PC-3 (cell line): ENCODE results near the gene SRRD. TPM values are rescaled to one million over a fixed set of nuclear protein-coding genes. Genes with fewer than 3 reads are reported as not detected.

Source experiments
- ATAC-seq: fragments of 200-7000 bp; cut with Tn5 transposase; 2 replicates; pipeline ENCODE4 v1.9.1; 2020; ENCODE audit warnings: mild to moderate bottlenecking, moderate library complexity
- BruUV-seq: library from RNA; stranded (reverse); fragments of 400-500 nt; replicated peaks from 2 replicates; lab custom pipeline; 2021; lab: Mats Ljungman, UMichigan
- CTCF ChIA-PET: fragments of 300-600 bp; sonication (Branson Sonifier 250); formaldehyde crosslinking; loops from one replicate; lab custom pipeline; 2022; ENCODE audit warnings: antibody characterized with exemption; lab: Charles Lee
- POLR2A ChIA-PET: fragments of 300-600 bp; sonication (Branson Sonifier 250); formaldehyde crosslinking; loops from one replicate; lab custom pipeline; 2022; ENCODE audit warnings: antibody characterized with exemption; ENCODE audit not compliant: unreplicated experiment; lab: Charles Lee
- DNase-seq: peaks from one replicate; pipeline ENCODE4 v3.0.0-alpha.2; 2015
- H2AFZ ChIP-seq: fragments of 300-600 bp; sonication (generic); 2 replicates; pipeline ENCODE4 v1.6.0; 2016; ENCODE audit warnings: antibody characterized with exemption, low read length
- H3F3A ChIP-seq: fragments of 300-600 bp; sonication (generic); one replicate; pipeline ENCODE4 v1.6.0; 2017; ENCODE audit warnings: antibody characterized with exemption, low read length, control low read depth, mild to moderate bottlenecking; ENCODE audit not compliant: unreplicated experiment
- H3K27ac ChIP-seq: fragments of 300-600 bp; sonication (generic); 2 replicates; pipeline ENCODE4 v1.5.1; 2016; ENCODE audit warnings: mild to moderate bottlenecking, low read length
- H3K27me3 ChIP-seq: fragments of 300-600 bp; sonication (generic); 2 replicates; pipeline ENCODE4 v1.6.1; 2016; ENCODE audit warnings: low read length, mixed read lengths
- H3K36me3 ChIP-seq: fragments of 300-600 bp; sonication (generic); 2 replicates; pipeline ENCODE4 v1.6.1; 2016; ENCODE audit warnings: low read depth, mixed run types, low read length, mixed read lengths
- H3K4me1 ChIP-seq: fragments of 300-600 bp; sonication (generic); 2 replicates; pipeline ENCODE4 v1.5.1; 2016; ENCODE audit warnings: low read length; ENCODE audit not compliant: insufficient read depth
- H3K4me2 ChIP-seq: fragments of 300-600 bp; sonication (generic); 2 replicates; pipeline ENCODE4 v1.6.0; 2016; ENCODE audit warnings: low read length
- H3K4me3 ChIP-seq: fragments of 300-600 bp; sonication (generic); 2 replicates; pipeline ENCODE4 v1.5.1; 2016; ENCODE audit warnings: mild to moderate bottlenecking, low read length, mixed read lengths
- H3K79me2 ChIP-seq: fragments of 300-600 bp; sonication (generic); 2 replicates; pipeline ENCODE4 v1.6.1; 2017; ENCODE audit warnings: low read length, mixed read lengths
- H3K9ac ChIP-seq: fragments of 300-600 bp; sonication (generic); 2 replicates; pipeline ENCODE4 v1.6.0; 2016; ENCODE audit warnings: mild to moderate bottlenecking, low read length
- H3K9me2 ChIP-seq: fragments of 300-600 bp; sonication (generic); replicated peaks from 2 replicates; pipeline ENCODE4 v1.6.1; 2016; ENCODE audit warnings: mixed run types, low read length, mixed read lengths
- H3K9me3 ChIP-seq: fragments of 300-600 bp; sonication (generic); 2 replicates; pipeline ENCODE4 v1.6.1; 2016; ENCODE audit warnings: low read length, mixed read lengths
- H4K20me1 ChIP-seq: fragments of 300-600 bp; sonication (generic); 2 replicates; pipeline ENCODE4 v1.6.1; 2016; ENCODE audit warnings: low read length, mixed read lengths
- EZH2 ChIP-seq: fragments of 300-600 bp; sonication (generic); IDR thresholded peaks from one replicate; pipeline ENCODE4 v1.6.1; 2017; ENCODE audit warnings: antibody characterized with exemption, mild to moderate bottlenecking, low read length; ENCODE audit not compliant: unreplicated experiment
- EZH2phosphoT487 ChIP-seq: fragments of 300-600 bp; sonication (generic); IDR thresholded peaks from 2 replicates; pipeline ENCODE4 v1.6.1; 2018; ENCODE audit warnings: mild to moderate bottlenecking, antibody characterized with exemption, low read length, borderline replicate concordance
- intact Hi-C: fragments of 100-400 bp; cut with micrococcal nuclease; formaldehyde crosslinking; loops from 2 replicates; pipeline ENCODE4 v1.9.0; 2023
- total RNA-seq: library from RNA; depleted of rRNA; stranded (reverse); fragments of >200 nt; gene quantifications from 2 replicates; pipeline ENCODE4 v1.2.3, GENCODE V29; 2014
- TF ChIP-seq, protein P1 (sequence below): fragments of 300-600 bp; sonication (generic); conservative IDR thresholded peaks from 2 replicates; pipeline ENCODE4 v1.5.1; 2017; ENCODE audit warnings: antibody characterized with exemption, low read depth, mild to moderate bottlenecking, low read length

The SRRD gene
- total RNA-seq, 1 experiment from 2014 or later, result 17.6 TPM

GRCh38 chr22:26487996-26488395, 4.3 kb downstream of the SRRD start:
- Histone ChIP-seq H3K4me3 (no peak overlapping the region), H3K4me2 (no peak overlapping the region), H3K79me2 (peaks cover 32% of the 10 kb centered on the region), H2AFZ (no peak overlapping the region), H3K27me3 (no peaks in the 10 kb centered on the region), H3K9ac (no peak overlapping the region), H4K20me1 (no peaks in the 10 kb centered on the region), H3F3A (no peaks in the 10 kb centered on the region), H3K27ac (no peak overlapping the region), H3K4me1 (peaks cover 9% of the 10 kb centered on the region; the same call in 1 of the 2 replicates), H3K9me3 (no peaks in the 10 kb centered on the region), H3K9me2 (no peaks in the 10 kb centered on the region), H3K36me3 (peaks cover 22% of the 10 kb centered on the region)
- TF ChIP-seq EZH2phosphoT487 (no peak), EZH2 (no peak)
- TF ChIP-seq, protein P1, sequence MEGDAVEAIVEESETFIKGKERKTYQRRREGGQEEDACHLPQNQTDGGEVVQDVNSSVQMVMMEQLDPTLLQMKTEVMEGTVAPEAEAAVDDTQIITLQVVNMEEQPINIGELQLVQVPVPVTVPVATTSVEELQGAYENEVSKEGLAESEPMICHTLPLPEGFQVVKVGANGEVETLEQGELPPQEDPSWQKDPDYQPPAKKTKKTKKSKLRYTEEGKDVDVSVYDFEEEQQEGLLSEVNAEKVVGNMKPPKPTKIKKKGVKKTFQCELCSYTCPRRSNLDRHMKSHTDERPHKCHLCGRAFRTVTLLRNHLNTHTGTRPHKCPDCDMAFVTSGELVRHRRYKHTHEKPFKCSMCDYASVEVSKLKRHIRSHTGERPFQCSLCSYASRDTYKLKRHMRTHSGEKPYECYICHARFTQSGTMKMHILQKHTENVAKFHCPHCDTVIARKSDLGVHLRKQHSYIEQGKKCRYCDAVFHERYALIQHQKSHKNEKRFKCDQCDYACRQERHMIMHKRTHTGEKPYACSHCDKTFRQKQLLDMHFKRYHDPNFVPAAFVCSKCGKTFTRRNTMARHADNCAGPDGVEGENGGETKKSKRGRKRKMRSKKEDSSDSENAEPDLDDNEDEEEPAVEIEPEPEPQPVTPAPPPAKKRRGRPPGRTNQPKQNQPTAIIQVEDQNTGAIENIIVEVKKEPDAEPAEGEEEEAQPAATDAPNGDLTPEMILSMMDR, result no peak
- BruUV-seq, result no TSS peak
- ATAC-seq (no peak), DNase-seq (no peak)
- ChIA-PET CTCF (no interaction called here), POLR2A (no interaction called here)
- intact Hi-C loops, result no loop called here

DNA sequence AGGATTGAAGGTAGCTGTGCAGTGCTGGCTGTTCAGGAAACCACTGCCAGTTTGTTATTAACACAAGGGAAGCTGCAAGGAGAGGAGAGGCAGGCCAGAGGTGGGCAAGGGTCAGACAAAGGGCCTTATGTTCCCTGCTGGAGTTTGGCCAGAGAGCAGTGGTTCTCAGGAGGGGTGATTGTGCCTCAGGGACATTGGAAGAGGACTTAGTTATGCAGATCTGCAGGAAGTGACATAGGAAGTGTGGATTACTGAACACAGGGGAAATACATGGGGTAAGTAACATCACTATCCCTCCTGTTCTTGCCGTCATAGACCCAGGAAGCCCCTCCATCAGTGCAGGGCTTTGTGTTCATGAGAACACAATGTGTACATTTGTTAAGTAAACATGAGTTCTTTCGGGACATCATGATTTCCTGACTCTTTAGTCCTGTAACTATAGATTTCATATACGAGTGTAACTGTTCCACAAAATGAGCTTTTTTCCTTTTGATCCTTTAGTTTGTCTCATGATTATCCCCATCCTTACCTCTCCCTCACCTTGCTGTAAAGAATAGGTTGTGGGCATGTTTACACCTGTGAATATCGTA, 5.9 kb downstream of the SRRD start:
- no peak for ATAC-seq
- TF ChIP-seq EZH2, result no peak
- TF ChIP-seq EZH2phosphoT487, result no peak
- TF ChIP-seq, protein P1, result no peak
- no peak overlapping the region for H3K4me2 ChIP-seq
- no peak overlapping the region for H2AFZ ChIP-seq
- H3K27ac ChIP-seq, result no peak overlapping the region
- H3K4me3 ChIP-seq, result no peak overlapping the region
- H3K4me1 ChIP-seq, result peaks cover 18% of the 10 kb centered on the region; the same call in 1 of the 2 replicates
- H3K9ac ChIP-seq, result no peak overlapping the region
- no peaks in the 10 kb centered on the region for H3K9me3 ChIP-seq
- H3K79me2 ChIP-seq, result peaks cover 22% of the 10 kb centered on the region
- intact Hi-C loops, result no loop called here
- no peak for DNase-seq
- ChIA-PET CTCF (no interaction called here), POLR2A (no interaction called here)
- H3K9me2 ChIP-seq, result no peaks in the 10 kb centered on the region
- no TSS peak for BruUV-seq
- peaks cover 29% of the 10 kb centered on the region for H3K36me3 ChIP-seq
- H3K27me3 ChIP-seq, result no peaks in the 10 kb centered on the region
- H4K20me1 ChIP-seq, result no peaks in the 10 kb centered on the region
- H3F3A ChIP-seq, result no peaks in the 10 kb centered on the region

GRCh38 chr22:26492220-26492619, 8.5 kb downstream of the SRRD start:
- ATAC-seq (no peak; the same call in 1 of the 2 replicates), DNase-seq (no peak)
- Histone ChIP-seq H3K4me1 (peaks cover 18% of the 10 kb centered on the region; the same call in 1 of the 2 replicates), H3K79me2 (no peaks in the 10 kb centered on the region), H3K9me2 (no peaks in the 10 kb centered on the region), H3K9ac (no peak overlapping the region), H4K20me1 (no peaks in the 10 kb centered on the region), H3F3A (no peaks in the 10 kb centered on the region), H3K27me3 (no peaks in the 10 kb centered on the region), H3K4me3 (no peak overlapping the region), H3K4me2 (no peak overlapping the region), H2AFZ (no peak overlapping the region), H3K9me3 (no peaks in the 10 kb centered on the region), H3K36me3 (peaks cover 42% of the 10 kb centered on the region), H3K27ac (no peak overlapping the region)
- POLR2A ChIA-PET, result no interaction called here
- intact Hi-C loops, result no loop called here
- BruUV-seq, result no TSS peak
- TF ChIP-seq EZH2 (no peak), EZH2phosphoT487 (no peak)
- TF ChIP-seq, protein P1, result no peak
- CTCF ChIA-PET, result no interaction called here
